Kidney (tissue), 14 donors: ENCODE measurements around the gene C14orf132. TPM values are rescaled to one million over a fixed set of nuclear protein-coding genes. Genes with fewer than 3 reads are reported as not detected.

ENCODE experiments used
- DNase-seq, 5 donors: peaks; one replicate each; pipeline ENCODE4 v3.0.0-alpha.2; 2013 to 2020
- FAIRE-seq: peaks from 2 replicates; lab custom pipeline; 2012; peaks lifted over from hg19 to GRCh38; lab: Jason Lieb, UNC
- H3K27ac ChIP-seq, 2 donors: one replicate each; pipeline ENCODE4 v1.7.0; 2013; ENCODE audit warnings: low read depth in 2 of 2, low read length in 2 of 2, inconsistent platforms in 1 of 2
- H3K27me3 ChIP-seq: one replicate; pipeline ENCODE4 v1.7.1; 2013; ENCODE audit warnings: low read length, inconsistent platforms; ENCODE audit not compliant: control insufficient read depth, insufficient read depth
- H3K36me3 ChIP-seq, 3 donors: one replicate each; pipeline versions ENCODE4 v1.7.0 to v1.7.1; 2013; ENCODE audit warnings: low read length in 3 of 3, control low read depth in 1 of 3, inconsistent platforms in 1 of 3; ENCODE audit not compliant: insufficient read depth in 3 of 3, control insufficient read depth in 2 of 3
- H3K4me1 ChIP-seq, 3 donors: one replicate each; pipeline versions ENCODE4 v1.7.0 to v1.7.1; 2013; ENCODE audit warnings: low read length in 3 of 3, inconsistent platforms in 1 of 3, low read depth in 1 of 3; ENCODE audit not compliant: control insufficient read depth in 2 of 3, insufficient read depth in 2 of 3
- H3K4me3 ChIP-seq, 3 donors: one replicate each; pipeline versions ENCODE4 v1.7.0 to v1.8.1; 2013; ENCODE audit warnings: low read length in 3 of 3, control low read depth in 1 of 3, inconsistent platforms in 1 of 3
- H3K9ac ChIP-seq, 3 donors: one replicate each; pipeline versions ENCODE4 v1.7.0 to v1.7.1; 2013; ENCODE audit warnings: low read length in 3 of 3, control low read depth in 1 of 3, inconsistent platforms in 1 of 3
- H3K9me3 ChIP-seq, 3 donors: one replicate each; pipeline versions ENCODE4 v1.7.0 to v1.7.1; 2013; ENCODE audit warnings: low read length in 3 of 3, control low read depth in 1 of 3, inconsistent platforms in 1 of 3; ENCODE audit not compliant: control insufficient read depth in 2 of 3, insufficient read depth in 1 of 3
- intact Hi-C: fragments of 100-400 bp; cut with DNase I; formaldehyde crosslinking; loops from one replicate; pipeline ENCODE4 v1.11.1; 2022
- polyA plus RNA-seq: library from polyadenylated mRNA; stranded (reverse); fragments of 350-450 nt; fragmentation: Illumina TruSeq; extraction: RNeasy Lipid Tissue Mini Kit (QIAGEN cat#74804); gene quantifications from one replicate; pipeline ENCODE4 v1.2.3, GENCODE V29; 2014; ENCODE audit warnings: low read depth, low replicate concordance; ENCODE audit not compliant: insufficient read depth
- total RNA-seq: library from RNA; stranded (reverse); fragmentation: NEBNext Ultra II Directional; extraction: Animal tissue kit (Norgen Biotek cat#: 25700); gene quantifications from one replicate; pipeline ENCODE4 v1.2.1, GENCODE V29; 2021
- TF ChIP-seq, protein P1 (sequence below): IDR thresholded peaks from 3 replicates; pipeline ENCODE4 v1.5.1; 2012; ENCODE audit warnings: mild to moderate bottlenecking, moderate library complexity, borderline replicate concordance; ENCODE audit not compliant: insufficient read depth; ENCODE audit errors: extremely low read depth
- donor health status: control.
- donor health status: control.
- donor health status: control.
- donor health status: control.
- donor health status: control.
- donor health status: DM: yes; HTN: yes; CAD: no.
- donor health status: Normal renal cell carcinoma (clear cell type).

The C14orf132 gene
- total and polyA plus RNA-seq, 2 donors from 2014 or later = 6.0 to 17.5 TPM

DNA sequence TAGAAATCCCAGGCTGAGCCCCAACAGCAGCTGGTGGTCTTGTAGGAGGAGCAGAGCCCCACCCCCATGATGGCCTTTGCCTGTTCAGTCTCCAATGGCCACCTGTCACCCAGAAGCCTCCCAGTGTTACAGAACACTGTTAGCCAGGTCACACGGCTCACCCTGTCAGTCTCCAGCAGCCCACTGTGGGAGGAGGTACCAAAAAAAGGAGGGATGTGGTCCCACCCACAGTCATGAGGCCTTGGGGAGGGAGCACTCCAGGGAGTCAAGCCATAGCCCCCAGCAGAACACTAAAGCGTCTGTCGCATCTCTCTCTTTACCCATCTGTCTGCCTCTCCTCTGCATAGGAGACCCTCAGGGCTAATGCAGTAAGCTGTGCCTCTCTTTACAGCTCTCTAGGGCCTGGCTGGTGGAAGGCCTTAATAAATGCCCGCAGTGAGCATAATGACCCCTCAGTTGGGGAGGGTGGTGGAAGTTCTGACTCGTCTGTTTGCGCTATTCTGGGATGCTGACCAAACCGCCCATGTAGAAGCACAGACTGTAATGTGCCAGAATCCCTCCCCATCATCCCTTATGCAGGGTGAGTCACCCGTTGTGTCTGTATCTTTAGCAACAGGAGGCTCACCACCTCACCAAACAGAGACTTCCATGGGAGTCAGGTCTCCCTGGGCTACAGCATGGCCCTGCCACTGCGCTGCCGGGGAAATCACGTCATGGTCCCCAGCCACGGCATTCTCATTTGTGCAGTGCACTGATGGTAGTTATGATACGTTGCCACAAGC, 14.6 kb downstream of the C14orf132 start:
- H3K27me3 ChIP-seq = no peaks in the 10 kb centered on the region
- H3K9me3 ChIP-seq = no peaks in the 10 kb centered on the region
- intact Hi-C loops = no loop called here
- no peak for DNase-seq
- TF ChIP-seq, protein P1, sequence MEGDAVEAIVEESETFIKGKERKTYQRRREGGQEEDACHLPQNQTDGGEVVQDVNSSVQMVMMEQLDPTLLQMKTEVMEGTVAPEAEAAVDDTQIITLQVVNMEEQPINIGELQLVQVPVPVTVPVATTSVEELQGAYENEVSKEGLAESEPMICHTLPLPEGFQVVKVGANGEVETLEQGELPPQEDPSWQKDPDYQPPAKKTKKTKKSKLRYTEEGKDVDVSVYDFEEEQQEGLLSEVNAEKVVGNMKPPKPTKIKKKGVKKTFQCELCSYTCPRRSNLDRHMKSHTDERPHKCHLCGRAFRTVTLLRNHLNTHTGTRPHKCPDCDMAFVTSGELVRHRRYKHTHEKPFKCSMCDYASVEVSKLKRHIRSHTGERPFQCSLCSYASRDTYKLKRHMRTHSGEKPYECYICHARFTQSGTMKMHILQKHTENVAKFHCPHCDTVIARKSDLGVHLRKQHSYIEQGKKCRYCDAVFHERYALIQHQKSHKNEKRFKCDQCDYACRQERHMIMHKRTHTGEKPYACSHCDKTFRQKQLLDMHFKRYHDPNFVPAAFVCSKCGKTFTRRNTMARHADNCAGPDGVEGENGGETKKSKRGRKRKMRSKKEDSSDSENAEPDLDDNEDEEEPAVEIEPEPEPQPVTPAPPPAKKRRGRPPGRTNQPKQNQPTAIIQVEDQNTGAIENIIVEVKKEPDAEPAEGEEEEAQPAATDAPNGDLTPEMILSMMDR = no peak
- H3K4me3 ChIP-seq = no peak overlapping the region
- H3K9ac ChIP-seq = no peak overlapping the region
- no peak overlapping the region for H3K27ac ChIP-seq
- no peaks in the 10 kb centered on the region for H3K36me3 ChIP-seq
- no peak for FAIRE-seq
- H3K4me1 ChIP-seq = no peaks in the 10 kb centered on the region

DNA sequence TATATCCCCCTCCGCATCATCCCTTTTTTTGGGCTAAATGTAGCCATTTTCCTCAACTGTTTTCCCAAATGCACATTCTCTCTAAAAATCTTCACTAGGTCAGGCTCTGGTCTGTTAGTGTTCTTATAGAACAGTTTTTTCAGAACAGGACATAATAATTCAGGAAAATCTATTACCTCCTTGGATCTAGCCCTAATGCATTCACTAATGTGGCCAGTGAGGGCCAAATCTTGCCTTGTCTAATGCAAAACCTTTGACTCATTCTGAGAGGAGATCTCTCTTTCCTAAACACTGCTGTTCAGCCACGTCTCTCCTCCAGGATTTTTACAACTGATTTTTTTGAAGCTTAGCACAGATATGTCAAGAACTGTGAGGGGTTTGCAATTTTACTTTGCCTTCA, 15.5 kb downstream of the C14orf132 start:
- Histone ChIP-seq H3K9me3 (no peaks in the 10 kb centered on the region), H3K4me3 (no peak overlapping the region), H3K36me3 (no peaks in the 10 kb centered on the region), H3K27ac (no peak overlapping the region), H3K9ac (no peak overlapping the region), H3K27me3 (no peaks in the 10 kb centered on the region), H3K4me1 (no peaks in the 10 kb centered on the region)
- FAIRE-seq = no peak
- intact Hi-C loops = no loop called here
- TF ChIP-seq, protein P1 = no peak
- DNase-seq = no peak

DNA sequence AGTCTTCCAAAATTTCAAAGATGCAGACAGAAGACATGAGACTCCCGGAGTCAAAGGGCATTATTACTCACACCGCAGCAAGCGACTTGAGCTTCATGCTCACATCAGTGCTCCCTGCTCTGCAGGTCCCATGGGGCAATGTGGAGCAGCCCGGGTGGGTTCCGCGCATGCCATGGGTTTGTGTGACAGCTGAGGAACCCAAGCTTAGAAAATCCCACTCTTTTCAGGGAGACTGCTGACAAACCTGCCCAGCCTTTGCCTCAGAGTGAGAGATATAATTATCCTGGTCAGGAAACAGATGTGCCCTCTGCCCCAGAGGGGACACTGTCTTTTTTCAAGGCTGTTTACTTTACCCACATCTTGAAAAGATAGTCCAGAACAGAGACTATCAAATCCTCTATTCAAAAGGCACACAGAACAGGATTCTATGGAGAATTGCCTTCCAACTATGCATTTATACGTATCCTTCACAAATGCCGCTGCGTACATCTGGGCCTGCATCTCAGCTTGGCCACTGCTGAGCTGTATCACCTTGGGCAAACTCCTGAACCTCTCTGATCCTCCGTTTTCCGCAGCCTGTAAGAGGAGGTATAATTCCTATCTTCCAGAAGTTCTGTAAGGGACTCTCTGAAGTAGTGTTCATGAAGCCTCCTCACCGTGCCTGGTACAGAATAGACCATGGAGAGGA, 16.0 kb downstream of the C14orf132 start:
- no peaks in the 10 kb centered on the region for H3K4me1 ChIP-seq
- H3K9me3 ChIP-seq = no peaks in the 10 kb centered on the region
- TF ChIP-seq, protein P1 = no peak
- H3K4me3 ChIP-seq = no peak overlapping the region
- H3K36me3 ChIP-seq = no peaks in the 10 kb centered on the region
- no peak overlapping the region for H3K27ac ChIP-seq
- FAIRE-seq (no peak), DNase-seq (no peak)
- H3K9ac ChIP-seq = no peak overlapping the region
- intact Hi-C loops = no loop called here
- H3K27me3 ChIP-seq = no peaks in the 10 kb centered on the region
